ENCODE results near the gene TEX51.

TEX51 gene

GRCh38 chr2:126909366-126909765 is 10.7 kb downstream of the TEX51 start:
- Histone ChIP-seq H3K36me3 (replicated peaks; ENCODE audit: low read depth, low read length) (no peaks in the 10 kb centered on the region), H3K27me3 (ENCODE audit: low read depth, low read length) (peaks cover 7% of the 10 kb centered on the region; the same call in 1 of the 2 replicates), H3K4me3 (ENCODE audit: low read length) (no peak overlapping the region), H3K4me1 (ENCODE audit: low read length) (peaks cover 25% of the 10 kb centered on the region), H2AFZ (ENCODE audit: low read depth, low read length) (no peak overlapping the region), H3K4me2 (ENCODE audit: low read length) (no peak overlapping the region), H4K20me1 (ENCODE audit: insufficient read depth, low read length) (no peaks in the 10 kb centered on the region), H3K9ac (ENCODE audit: low read length) (no peak overlapping the region), H3K79me2 (ENCODE audit: low read length) (no peaks in the 10 kb centered on the region), H3K9me3 (ENCODE audit: insufficient read depth, low read length) (no peaks in the 10 kb centered on the region), H3K27ac (ENCODE audit: low read length) (no peak overlapping the region)
- TF ChIP-seq, protein P1, sequence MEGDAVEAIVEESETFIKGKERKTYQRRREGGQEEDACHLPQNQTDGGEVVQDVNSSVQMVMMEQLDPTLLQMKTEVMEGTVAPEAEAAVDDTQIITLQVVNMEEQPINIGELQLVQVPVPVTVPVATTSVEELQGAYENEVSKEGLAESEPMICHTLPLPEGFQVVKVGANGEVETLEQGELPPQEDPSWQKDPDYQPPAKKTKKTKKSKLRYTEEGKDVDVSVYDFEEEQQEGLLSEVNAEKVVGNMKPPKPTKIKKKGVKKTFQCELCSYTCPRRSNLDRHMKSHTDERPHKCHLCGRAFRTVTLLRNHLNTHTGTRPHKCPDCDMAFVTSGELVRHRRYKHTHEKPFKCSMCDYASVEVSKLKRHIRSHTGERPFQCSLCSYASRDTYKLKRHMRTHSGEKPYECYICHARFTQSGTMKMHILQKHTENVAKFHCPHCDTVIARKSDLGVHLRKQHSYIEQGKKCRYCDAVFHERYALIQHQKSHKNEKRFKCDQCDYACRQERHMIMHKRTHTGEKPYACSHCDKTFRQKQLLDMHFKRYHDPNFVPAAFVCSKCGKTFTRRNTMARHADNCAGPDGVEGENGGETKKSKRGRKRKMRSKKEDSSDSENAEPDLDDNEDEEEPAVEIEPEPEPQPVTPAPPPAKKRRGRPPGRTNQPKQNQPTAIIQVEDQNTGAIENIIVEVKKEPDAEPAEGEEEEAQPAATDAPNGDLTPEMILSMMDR (IDR thresholded peaks at IDR 0.05; ENCODE audit: low read depth, low read length), result no peak
- no peak for TF ChIP-seq EZH2phosphoT487 (IDR thresholded peaks at IDR 0.05; ENCODE audit: low read depth)

GRCh38 chr2:126909781-126910180 is 11.1 kb downstream of the TEX51 start:
- H2AFZ ChIP-seq (ENCODE audit: low read depth, low read length), result no peak overlapping the region
- H3K27ac ChIP-seq (ENCODE audit: low read length), result no peak overlapping the region
- no peaks in the 10 kb centered on the region for H3K79me2 ChIP-seq (ENCODE audit: low read length)
- no peaks in the 10 kb centered on the region for H4K20me1 ChIP-seq (ENCODE audit: insufficient read depth, low read length)
- H3K4me3 ChIP-seq (ENCODE audit: low read length), result no peak overlapping the region
- no peak overlapping the region for H3K9ac ChIP-seq (ENCODE audit: low read length)
- H3K27me3 ChIP-seq (ENCODE audit: low read depth, low read length), result 0 out of 2 replicates have a peak, but pooled peaks cover 7% of the 10 kb centered on the region
- no peaks in the 10 kb centered on the region for H3K36me3 ChIP-seq (replicated peaks; ENCODE audit: low read depth, low read length)
- no peaks in the 10 kb centered on the region for H3K9me3 ChIP-seq (ENCODE audit: insufficient read depth, low read length)
- H3K4me2 ChIP-seq (ENCODE audit: low read length), result no peak overlapping the region
- TF ChIP-seq EZH2phosphoT487 (IDR thresholded peaks at IDR 0.05; ENCODE audit: low read depth), result no peak
- TF ChIP-seq, protein P1 (IDR thresholded peaks at IDR 0.05; ENCODE audit: low read depth, low read length), result no peak
- H3K4me1 ChIP-seq (ENCODE audit: low read length), result peaks cover 25% of the 10 kb centered on the region

DNA sequence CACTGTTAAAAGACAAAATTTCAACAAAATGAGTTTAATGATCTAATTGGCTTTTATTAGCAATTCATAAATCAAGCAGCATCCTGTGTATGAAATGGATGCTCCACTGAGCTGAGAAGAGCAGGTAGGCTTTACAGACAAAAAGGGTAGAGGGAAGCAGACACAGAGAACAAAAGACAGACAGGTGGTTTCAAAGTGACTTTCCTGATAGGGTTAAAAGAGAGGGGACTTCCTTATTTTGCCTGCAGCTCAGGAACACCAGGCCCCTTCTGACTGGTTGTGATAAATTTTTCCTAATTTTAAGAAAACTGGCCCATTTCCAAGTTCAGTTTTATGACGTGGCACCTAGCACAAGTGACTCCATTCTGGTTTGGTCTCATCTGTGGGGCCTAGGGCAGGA is 11.9 kb downstream of the TEX51 start:
- H3K36me3 ChIP-seq (replicated peaks; ENCODE audit: low read depth, low read length), result no peaks in the 10 kb centered on the region
- H4K20me1 ChIP-seq (ENCODE audit: insufficient read depth, low read length), result no peaks in the 10 kb centered on the region
- H2AFZ ChIP-seq (ENCODE audit: low read depth, low read length), result no peak overlapping the region
- H3K4me1 ChIP-seq (ENCODE audit: low read length), result peaks cover 19% of the 10 kb centered on the region
- H3K4me3 ChIP-seq (ENCODE audit: low read length), result no peak overlapping the region
- no peaks in the 10 kb centered on the region for H3K79me2 ChIP-seq (ENCODE audit: low read length)
- no peak for TF ChIP-seq EZH2phosphoT487 (IDR thresholded peaks at IDR 0.05; ENCODE audit: low read depth)
- TF ChIP-seq, protein P1 (IDR thresholded peaks at IDR 0.05; ENCODE audit: low read depth, low read length), result no peak
- no peaks in the 10 kb centered on the region for H3K9me3 ChIP-seq (ENCODE audit: insufficient read depth, low read length)
- no peak overlapping the region for H3K4me2 ChIP-seq (ENCODE audit: low read length)
- 0 out of 2 replicates have a peak, but pooled peaks cover 7% of the 10 kb centered on the region for H3K27me3 ChIP-seq (ENCODE audit: low read depth, low read length)
- no peak overlapping the region for H3K27ac ChIP-seq (ENCODE audit: low read length)
- no peak overlapping the region for H3K9ac ChIP-seq (ENCODE audit: low read length)

GRCh38 chr2:126911111-126911796 is 12.6 kb downstream of the TEX51 start:
- TF ChIP-seq, protein P1 (IDR thresholded peaks at IDR 0.05; ENCODE audit: low read depth, low read length), result no peak
- TF ChIP-seq EZH2phosphoT487 (IDR thresholded peaks at IDR 0.05; ENCODE audit: low read depth), result no peak
- Histone ChIP-seq H3K9ac (ENCODE audit: low read length) (no peak overlapping the region), H3K27me3 (ENCODE audit: low read depth, low read length) (0 out of 2 replicates have a peak, but pooled peaks cover 2% of the 10 kb centered on the region), H3K9me3 (ENCODE audit: insufficient read depth, low read length) (no peaks in the 10 kb centered on the region), H3K79me2 (ENCODE audit: low read length) (no peaks in the 10 kb centered on the region), H3K4me2 (ENCODE audit: low read length) (no peak overlapping the region), H2AFZ (ENCODE audit: low read depth, low read length) (no peak overlapping the region), H3K27ac (ENCODE audit: low read length) (no peak overlapping the region), H4K20me1 (ENCODE audit: insufficient read depth, low read length) (no peaks in the 10 kb centered on the region), H3K36me3 (replicated peaks; ENCODE audit: low read depth, low read length) (no peaks in the 10 kb centered on the region), H3K4me3 (ENCODE audit: low read length) (no peak overlapping the region), H3K4me1 (ENCODE audit: low read length) (peaks cover 13% of the 10 kb centered on the region)

Data from OCI-LY3 (cell line).